ENCODE measurements around the gene DHRS7B. TPM values are rescaled to one million over a fixed set of nuclear protein-coding genes. Genes with fewer than 3 reads are reported as not detected.

The DHRS7B gene
- polyA plus RNA-seq, 5 donors: 24.5 to 28.1 (median 25.0) TPM

DNA sequence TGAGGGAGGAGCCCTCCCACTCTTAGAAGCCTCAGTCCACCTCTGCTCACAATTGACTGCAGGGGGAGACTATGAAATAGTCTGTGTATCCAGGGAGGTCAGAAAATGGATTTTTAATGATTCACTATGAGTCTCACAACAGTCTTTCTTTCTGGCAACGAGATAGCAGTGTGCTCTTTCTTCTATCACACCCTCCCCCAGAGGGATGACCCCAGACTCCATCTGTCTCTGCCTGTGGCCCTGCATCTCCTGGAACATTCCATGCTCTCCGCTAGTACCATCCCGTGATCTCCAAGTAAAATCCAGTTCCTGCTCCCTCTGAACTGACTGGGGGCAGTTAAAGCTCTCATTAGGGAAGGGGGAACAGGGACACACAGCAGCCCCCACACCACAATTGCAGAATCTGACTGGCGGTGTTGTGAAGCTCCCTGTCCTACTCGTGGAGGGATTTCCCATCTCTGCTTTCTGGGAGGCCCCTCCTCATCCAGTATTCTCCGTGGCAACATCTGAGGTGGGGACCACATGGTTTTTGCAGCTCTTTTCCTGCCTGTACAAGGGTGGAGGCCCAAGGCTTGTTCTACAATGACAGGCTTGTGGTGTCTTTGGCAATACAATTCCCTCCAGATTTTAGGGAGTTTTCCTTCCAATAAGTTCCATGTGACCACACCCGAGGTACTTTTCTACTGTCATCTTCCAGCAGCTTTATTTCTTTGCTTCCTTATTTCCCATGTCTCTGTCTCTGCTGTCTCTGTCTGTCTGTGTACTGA, 107.0 kb downstream of the DHRS7B start:
- DNase-seq: no peak

DNA sequence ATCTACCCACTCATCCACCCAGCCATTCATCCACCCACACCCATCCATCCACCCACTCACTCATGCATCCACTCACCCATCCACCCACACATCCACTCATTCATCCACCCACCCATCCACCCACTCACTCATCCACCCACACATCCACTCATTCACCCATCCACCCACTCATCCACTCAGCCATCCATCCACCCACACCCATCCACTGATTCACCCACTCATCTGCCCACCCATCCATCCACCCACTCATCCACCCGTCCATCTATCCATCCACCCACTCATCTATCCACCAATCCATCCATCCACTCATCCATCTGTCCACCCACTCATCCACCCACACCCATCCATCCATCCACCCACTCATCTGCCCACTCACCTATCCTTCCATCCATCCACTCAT, 109.2 kb downstream of the DHRS7B start:
- DNase-seq: no peak

DNA sequence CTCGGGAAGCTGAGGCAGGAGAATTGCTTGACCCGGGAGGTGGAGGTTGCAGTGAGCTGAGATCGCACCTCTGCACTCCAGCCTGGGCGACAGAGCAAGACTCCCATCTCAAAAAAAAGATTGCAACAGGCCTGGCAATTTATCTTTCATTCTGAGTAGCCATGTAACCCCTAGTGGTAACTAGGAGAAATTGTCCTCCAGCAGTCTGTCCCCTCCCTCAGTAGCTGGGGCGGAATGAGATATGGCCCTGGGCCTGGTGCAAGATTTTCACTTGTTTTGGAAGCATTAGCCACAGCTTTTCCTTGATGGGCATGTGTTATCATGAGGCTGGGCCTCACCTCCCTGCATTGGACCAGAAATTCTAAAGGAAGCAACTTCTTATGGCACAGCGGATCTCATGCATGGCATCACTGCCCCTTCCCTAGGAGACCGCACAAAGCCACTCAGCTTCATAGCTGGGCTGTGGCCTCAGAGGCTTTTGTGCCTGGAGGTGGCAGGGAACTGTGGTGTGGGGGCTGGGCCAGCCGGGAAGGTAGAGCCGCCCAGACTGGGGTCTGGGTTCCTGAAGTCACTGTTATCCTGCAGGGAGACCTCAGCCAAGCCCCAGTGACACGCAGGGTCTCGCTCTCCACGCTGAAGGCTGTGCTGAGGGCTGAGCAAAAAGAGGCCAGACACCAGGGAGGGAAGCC, 113.1 kb downstream of the DHRS7B start:
- DNase-seq: no peak

DNA sequence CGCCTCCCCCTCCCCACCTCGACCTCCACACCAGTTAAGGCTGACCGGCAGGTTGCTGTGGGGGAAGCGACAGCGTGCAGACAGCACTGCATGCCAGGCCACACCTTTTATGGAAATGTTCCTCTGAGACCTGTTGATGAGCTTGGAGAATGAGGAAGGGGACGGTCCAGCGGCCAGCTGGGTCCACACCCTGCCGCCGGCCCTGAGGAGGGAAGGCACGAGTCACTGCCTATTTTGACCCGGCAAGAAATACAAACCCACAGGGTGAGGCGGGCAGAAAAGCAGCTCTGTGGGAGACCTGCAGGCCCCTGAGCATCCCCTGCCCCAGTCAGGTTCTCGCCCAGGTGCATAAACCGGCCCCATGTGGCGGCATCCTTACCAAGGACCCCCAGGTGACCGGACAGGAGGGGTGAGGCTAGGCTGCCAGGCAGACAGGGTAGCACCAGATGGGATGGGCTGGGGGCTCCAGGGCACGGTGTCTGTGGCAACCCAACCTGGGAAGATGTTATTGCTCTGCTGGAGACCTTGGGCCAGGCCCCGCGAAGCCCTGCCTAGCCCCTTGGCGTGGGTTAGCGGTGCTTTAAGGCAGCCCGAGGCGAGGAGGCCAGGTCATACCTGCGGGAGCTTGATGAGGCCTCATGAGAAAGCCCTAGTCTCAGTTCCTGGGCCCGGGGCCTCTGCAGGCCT, 113.7 kb downstream of the DHRS7B start:
- DNase-seq: no peak

Other genes with a start within 250 kb of the DHRS7B start
- 100 to 1,000 TPM; 183 to 211 (median 189) TPM for gene USP22, start 84.0 kb upstream of the DHRS7B start, polyA plus RNA-seq (ENCODE audit: insufficient read depth in 1 of 5, insufficient read length in 5 of 5, low replicate concordance in 1 of 5)
- 10 to 100 TPM; 17.4 to 25.2 (median 20.7) TPM for gene TMEM11, start 87.2 kb downstream of the DHRS7B start, polyA plus RNA-seq (ENCODE audit: insufficient read depth in 1 of 5, insufficient read length in 5 of 5, low replicate concordance in 1 of 5)
- 1 to 10 TPM; 7.4 to 9.3 (median 8.8) TPM for gene NATD1, start 126.4 kb downstream of the DHRS7B start, polyA plus RNA-seq (ENCODE audit: insufficient read depth in 1 of 5, insufficient read length in 5 of 5, low replicate concordance in 1 of 5)
- 10 to 100 TPM; 19.1 to 30.8 (median 27.2) TPM for gene MAP2K3, start 157.7 kb downstream of the DHRS7B start, polyA plus RNA-seq (ENCODE audit: insufficient read depth in 1 of 5, insufficient read length in 5 of 5, low replicate concordance in 1 of 5)
- 1 to 10 TPM; 2.6 to 6.0 (median 3.6) TPM for gene KCNJ12, start 249.4 kb downstream of the DHRS7B start, polyA plus RNA-seq (ENCODE audit: insufficient read depth in 1 of 5, insufficient read length in 5 of 5, low replicate concordance in 1 of 5)

Measured in right lung (tissue), 5 donors.